PC-9 (cell line): ENCODE results near the gene MAST4.

Experiments
- CTCF ChIP-seq: fragments of 200-600 bp; sonication (generic); conservative IDR thresholded peaks from 2 replicates; pipeline ENCODE4 v1.6.1; 2017; ENCODE audit warnings: mixed run types, antibody characterized with exemption, mild to moderate bottlenecking, moderate library complexity
- EZH2 ChIP-seq: fragments of 200-600 bp; sonication (generic); IDR thresholded peaks from 2 replicates; pipeline ENCODE4 v1.8.0; 2017; ENCODE audit warnings: antibody characterized with exemption, low read depth

GRCh38 chr5:66633754-66634153 is 37.6 kb downstream of the MAST4 start:
- no peak for TF ChIP-seq CTCF
- TF ChIP-seq EZH2 = no peak
